ENCODE results near the gene CTSF.

- no peak for TF ChIP-seq CTCF (IDR thresholded peaks at IDR 0.05)
- TF ChIP-seq EZH2 (IDR thresholded peaks at IDR 0.05; ENCODE audit: borderline replicate concordance, insufficient read depth, low read depth, low read length, poor library complexity, severe bottlenecking) = no peak
Observed at GRCh38 chr11:66545701-66546367, 22.6 kb downstream of the CTSF start, which contains the start of gene ZDHHC24.
